ENCODE results near the gene DYNLT2. TPM values are rescaled to one million over a fixed set of nuclear protein-coding genes. Genes with fewer than 3 reads are reported as not detected.

DYNLT2 gene
- total RNA-seq, 1 experiment from 2014 or later, result 1.8 TPM

DNA sequence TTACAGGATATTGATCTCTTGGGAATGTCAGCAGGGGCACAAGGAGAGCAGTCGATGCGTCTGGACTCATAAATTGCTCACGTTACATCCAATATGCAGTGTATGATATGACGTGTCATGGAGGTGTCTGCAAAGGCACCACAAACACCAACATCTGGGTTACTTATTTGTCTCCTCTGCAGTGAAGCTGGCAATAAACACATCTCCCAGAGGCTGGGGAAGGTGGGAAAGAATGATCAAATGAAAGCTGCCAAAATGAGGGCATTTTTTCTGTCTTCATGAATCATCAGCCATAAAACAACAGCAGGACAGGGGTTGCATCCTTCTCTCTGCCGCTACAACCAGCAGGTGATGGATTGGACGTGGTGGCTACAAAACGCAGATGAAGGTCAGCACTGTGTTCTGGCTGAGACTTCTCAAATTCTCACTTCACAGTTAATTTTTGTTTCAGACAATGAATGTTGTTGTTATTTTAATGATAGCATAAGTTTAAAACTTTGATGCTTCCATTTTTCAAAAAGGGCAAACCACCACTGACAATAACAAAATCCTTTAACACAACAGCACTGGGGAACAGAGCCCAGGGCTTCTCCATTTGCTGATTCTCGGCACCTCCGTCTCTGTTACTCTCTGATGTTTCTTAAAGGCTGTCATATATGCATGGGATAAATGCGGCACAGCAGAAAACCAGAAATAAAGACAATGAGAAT is 47.5 kb upstream of the DYNLT2 start:
- H4K20me1 ChIP-seq (ENCODE audit: control insufficient read depth, insufficient read depth, insufficient read length), result no peaks in the 10 kb centered on the region
- H2BK20ac ChIP-seq (ENCODE audit: low read depth, low read length, poor library complexity, severe bottlenecking), result no peak overlapping the region
- no peaks in the 10 kb centered on the region for H3K9me3 ChIP-seq (ENCODE audit: control insufficient read depth, low read depth, low read length)
- H3K79me2 ChIP-seq (ENCODE audit: insufficient read depth, low read length), result no peaks in the 10 kb centered on the region
- Mint-ChIP-seq H3K4me3 (no peak overlapping the region), H3K4me1 (peaks cover 19 to 22% of the 10 kb centered on the region in 2 experiments), H3K36me3 (ENCODE audit: insufficient read depth in 1 of 3, low read depth in 3 of 3) (no peaks in the 10 kb centered on the region), H3K27me3 (ENCODE audit: low read depth) (peaks cover 13% of the 10 kb centered on the region), H3K9me3 (no peaks in the 10 kb centered on the region), H3K27ac (no peak overlapping the region)
- H2BK5ac ChIP-seq (ENCODE audit: insufficient read length, low read length), result no peak overlapping the region
- H3T11ph ChIP-seq (ENCODE audit: low read length), result no peak overlapping the region
- H3K4me2 ChIP-seq (ENCODE audit: insufficient read depth, insufficient read length, low read length), result no peak overlapping the region
- no peak overlapping the region for H3K14ac ChIP-seq (ENCODE audit: insufficient read depth, low read length)
- no peaks in the 10 kb centered on the region for H3K4me1 ChIP-seq (ENCODE audit: insufficient read depth, low read length)
- no peak overlapping the region for H2AFZ ChIP-seq (ENCODE audit: low read length)
- no peak overlapping the region for H3K56ac ChIP-seq (ENCODE audit: insufficient read length, low read depth, low read length)
- H4K5ac ChIP-seq (ENCODE audit: insufficient read length, low read depth, low read length), result no peak overlapping the region
- no peak overlapping the region for H4K91ac ChIP-seq (ENCODE audit: insufficient read length, low read depth, low read length)
- no peaks in the 10 kb centered on the region for H3K79me1 ChIP-seq (ENCODE audit: insufficient read depth, low read depth, low read length, poor library complexity, severe bottlenecking)
- no peak overlapping the region for H3K18ac ChIP-seq (ENCODE audit: insufficient read length, low read depth, low read length)
- no peaks in the 10 kb centered on the region for H3K23me2 ChIP-seq (ENCODE audit: insufficient read length, low read depth, low read length, poor library complexity, severe bottlenecking)
- no peak overlapping the region for H3K23ac ChIP-seq (ENCODE audit: insufficient read length, low read depth, low read length)
- no CpG with 5 or more reads among the region's 10 CpGs for whole genome bisulfite sequencing (ENCODE audit: extremely low coverage, insufficient read length, low lambda C conversion rate)
- no peak overlapping the region for H2BK120ac ChIP-seq (ENCODE audit: low read depth, low read length, poor library complexity, severe bottlenecking)
- no peak overlapping the region for H4K8ac ChIP-seq (replicated peaks; ENCODE audit: insufficient read length, low read depth, low read length)
- DNase-seq, result no peak
- no peaks in the 10 kb centered on the region for H3K27me3 ChIP-seq (ENCODE audit: insufficient read depth, low read length)
- no peak overlapping the region for H3K27ac ChIP-seq (ENCODE audit: insufficient read length, low read depth, low read length)
- H3K4ac ChIP-seq (ENCODE audit: low read depth, low read length), result no peak overlapping the region
- H3K9ac ChIP-seq (ENCODE audit: extremely low read depth, insufficient read length, low read length), result no peak overlapping the region
- TF ChIP-seq CTCF (conservative IDR thresholded peaks at IDR 0.05), result no peak
- H2AK5ac ChIP-seq (ENCODE audit: insufficient read length, low read length), result no peak overlapping the region
- no peak overlapping the region for H2BK12ac ChIP-seq (ENCODE audit: insufficient read length, low read depth, low read length)
- no peak overlapping the region for H2BK15ac ChIP-seq (ENCODE audit: low read depth, low read length)
